HEK293 (cell line): ENCODE data around the gene VPS37C.

Experiments used
- CTCF ChIA-PET: fragments of 350-600 bp; formaldehyde crosslinking; extraction: SDS; loops from one replicate; lab custom pipeline; 2021; ENCODE audit warnings: antibody characterized with exemption; lab: Yijun Ruan, JAX
- POLR2A ChIA-PET: fragments of 300-600 bp; formaldehyde crosslinking; extraction: SDS; loops from one replicate; lab custom pipeline; 2020; ENCODE audit warnings: antibody characterized with exemption, inconsistent platforms; lab: Yijun Ruan, JAX
- H3K27ac ChIP-seq: fragments of 200-500 bp; sonication (Bioruptor generic); 2 replicates; pipeline ENCODE4 v1.5.1; 2014; ENCODE audit warnings: low read depth, low read length, control low read depth, inconsistent platforms; ENCODE audit errors: extremely low read depth
- H3K36me3 ChIP-seq, 2 experiments: fragments of 200-500 bp in 1 of 2; sonication (Bioruptor generic) in 1 of 2; 1 replicate in 1 of 2; 2 replicates in 1 of 2; pipeline ENCODE4 v1.5.1; 2014 to 2017; ENCODE audit warnings: inconsistent platforms in 2 of 2, low read length in 2 of 2; ENCODE audit not compliant: control insufficient read depth in 2 of 2, insufficient read depth in 1 of 2
- H3K4me1 ChIP-seq: fragments of 200-500 bp; sonication (Bioruptor generic); 2 replicates; pipeline ENCODE4 v1.5.1; 2014; ENCODE audit warnings: mild to moderate bottlenecking, low read length, inconsistent platforms; ENCODE audit not compliant: control insufficient read depth, insufficient read depth
- H3K4me3 ChIP-seq: 2 replicates; pipeline ENCODE4 v1.5.1; 2011; ENCODE audit warnings: low read depth, mild to moderate bottlenecking, control low read depth, low read length, moderate library complexity
- H3K9me3 ChIP-seq: fragments of 200-500 bp; sonication (Bioruptor generic); 2 replicates; pipeline ENCODE4 v1.5.1; 2014; ENCODE audit warnings: low read depth, low read length, inconsistent platforms; ENCODE audit not compliant: control insufficient read depth, insufficient read depth
- GLIS1 ChIP-seq: fragments of 450-650 bp; formaldehyde crosslinking; IDR thresholded peaks from 2 replicates; pipeline ENCODE4 v1.5.1; 2016; ENCODE audit warnings: missing biosample characterization, missing genetic modification characterization
- MZF1 ChIP-seq: fragments of 450-650 bp; formaldehyde crosslinking; IDR thresholded peaks from 2 replicates; pipeline ENCODE4 v1.5.1; 2017; ENCODE audit warnings: missing biosample characterization, missing genetic modification characterization, borderline replicate concordance
- OVOL3 ChIP-seq: fragments of 450-650 bp; formaldehyde crosslinking; IDR thresholded peaks from 2 replicates; pipeline ENCODE4 v1.5.1; 2016; ENCODE audit warnings: missing biosample characterization, missing genetic modification characterization
- WT1 ChIP-seq: fragments of 450-650 bp; formaldehyde crosslinking; IDR thresholded peaks from 2 replicates; pipeline ENCODE4 v1.5.1; 2016; ENCODE audit warnings: missing biosample characterization, missing genetic modification characterization
- ZNF112 ChIP-seq: fragments of 450-650 bp; formaldehyde crosslinking; IDR thresholded peaks from 2 replicates; pipeline ENCODE4 v1.5.0; 2017; ENCODE audit warnings: missing biosample characterization, missing genetic modification characterization
- ZNF350 ChIP-seq: fragments of 450-650 bp; formaldehyde crosslinking; IDR thresholded peaks from 2 replicates; pipeline ENCODE4 v1.5.0; 2017; ENCODE audit warnings: missing biosample characterization, mild to moderate bottlenecking, missing genetic modification characterization
- ZNF362 ChIP-seq: fragments of 450-650 bp; formaldehyde crosslinking; IDR thresholded peaks from 2 replicates; pipeline ENCODE4 v1.5.1; 2016; ENCODE audit warnings: missing biosample characterization, missing genetic modification characterization
- ZNF510 ChIP-seq: fragments of 450-650 bp; formaldehyde crosslinking; IDR thresholded peaks from 2 replicates; pipeline ENCODE4 v1.5.1; 2018; ENCODE audit warnings: mild to moderate bottlenecking, missing genetic modification characterization, missing biosample characterization; ENCODE audit not compliant: insufficient replicate concordance
- ZNF558 ChIP-seq: fragments of 450-650 bp; formaldehyde crosslinking; IDR thresholded peaks from 2 replicates; pipeline ENCODE4 v1.5.1; 2016; ENCODE audit warnings: missing biosample characterization, missing genetic modification characterization
- ZNF560 ChIP-seq: fragments of 450-650 bp; formaldehyde crosslinking; IDR thresholded peaks from 2 replicates; pipeline ENCODE4 v1.5.1; 2017; ENCODE audit warnings: missing biosample characterization, missing genetic modification characterization, borderline replicate concordance
- ZNF626 ChIP-seq: fragments of 450-650 bp; sonication (Bioruptor Pico); formaldehyde crosslinking; IDR thresholded peaks from 2 replicates; pipeline ENCODE4 v1.5.1; 2018; ENCODE audit warnings: missing biosample characterization, missing genetic modification characterization, inconsistent platforms
- ZNF701 ChIP-seq: fragments of 450-650 bp; formaldehyde crosslinking; IDR thresholded peaks from 2 replicates; pipeline ENCODE4 v1.5.1; 2016; ENCODE audit warnings: missing biosample characterization, missing genetic modification characterization
- ZNF792 ChIP-seq: fragments of 450-650 bp; formaldehyde crosslinking; IDR thresholded peaks from 2 replicates; pipeline ENCODE4 v1.5.1; 2016; ENCODE audit warnings: missing biosample characterization, missing genetic modification characterization
- ZXDB ChIP-seq: fragments of 450-650 bp; formaldehyde crosslinking; IDR thresholded peaks from 2 replicates; pipeline ENCODE4 v1.5.1; 2016; ENCODE audit warnings: missing biosample characterization, missing genetic modification characterization
- TF ChIP-seq, protein P1 (sequence below): fragments of 450-650 bp; formaldehyde crosslinking; IDR thresholded peaks from 2 replicates; pipeline ENCODE4 v1.5.1; 2017; ENCODE audit warnings: missing biosample characterization, missing genetic modification characterization
- TF ChIP-seq, protein P2 (sequence below): fragments of 450-650 bp; formaldehyde crosslinking; IDR thresholded peaks from 2 replicates; pipeline ENCODE4 v1.5.1; 2017; ENCODE audit warnings: missing biosample characterization, missing genetic modification characterization
- TF ChIP-seq, protein P3 (sequence below): sonication (generic); formaldehyde crosslinking; IDR thresholded peaks from 2 replicates; pipeline ENCODE4 v1.8.1; 2022; ENCODE audit warnings: mild to moderate bottlenecking, moderate library complexity, missing genetic modification reagents
- TF ChIP-seq, protein P4 (sequence below): fragments of 450-650 bp; formaldehyde crosslinking; IDR thresholded peaks from 2 replicates; pipeline ENCODE4 v1.5.1; 2016; ENCODE audit warnings: missing biosample characterization, missing genetic modification characterization
- TF ChIP-seq, protein P5 (sequence below): fragments of 450-650 bp; formaldehyde crosslinking; IDR thresholded peaks from 2 replicates; pipeline ENCODE4 v1.5.1; 2016; ENCODE audit warnings: missing biosample characterization, missing genetic modification characterization

Gene VPS37C

GRCh38 chr11:61155741-61156140 lies 5.5 kb downstream of the VPS37C start (continued):
- TF ChIP-seq, protein P1, sequence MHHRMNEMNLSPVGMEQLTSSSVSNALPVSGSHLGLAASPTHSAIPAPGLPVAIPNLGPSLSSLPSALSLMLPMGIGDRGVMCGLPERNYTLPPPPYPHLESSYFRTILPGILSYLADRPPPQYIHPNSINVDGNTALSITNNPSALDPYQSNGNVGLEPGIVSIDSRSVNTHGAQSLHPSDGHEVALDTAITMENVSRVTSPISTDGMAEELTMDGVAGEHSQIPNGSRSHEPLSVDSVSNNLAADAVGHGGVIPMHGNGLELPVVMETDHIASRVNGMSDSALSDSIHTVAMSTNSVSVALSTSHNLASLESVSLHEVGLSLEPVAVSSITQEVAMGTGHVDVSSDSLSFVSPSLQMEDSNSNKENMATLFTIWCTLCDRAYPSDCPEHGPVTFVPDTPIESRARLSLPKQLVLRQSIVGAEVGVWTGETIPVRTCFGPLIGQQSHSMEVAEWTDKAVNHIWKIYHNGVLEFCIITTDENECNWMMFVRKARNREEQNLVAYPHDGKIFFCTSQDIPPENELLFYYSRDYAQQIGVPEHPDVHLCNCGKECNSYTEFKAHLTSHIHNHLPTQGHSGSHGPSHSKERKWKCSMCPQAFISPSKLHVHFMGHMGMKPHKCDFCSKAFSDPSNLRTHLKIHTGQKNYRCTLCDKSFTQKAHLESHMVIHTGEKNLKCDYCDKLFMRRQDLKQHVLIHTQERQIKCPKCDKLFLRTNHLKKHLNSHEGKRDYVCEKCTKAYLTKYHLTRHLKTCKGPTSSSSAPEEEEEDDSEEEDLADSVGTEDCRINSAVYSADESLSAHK (tag by site-specific recombination): no peak
- TF ChIP-seq, protein P2, sequence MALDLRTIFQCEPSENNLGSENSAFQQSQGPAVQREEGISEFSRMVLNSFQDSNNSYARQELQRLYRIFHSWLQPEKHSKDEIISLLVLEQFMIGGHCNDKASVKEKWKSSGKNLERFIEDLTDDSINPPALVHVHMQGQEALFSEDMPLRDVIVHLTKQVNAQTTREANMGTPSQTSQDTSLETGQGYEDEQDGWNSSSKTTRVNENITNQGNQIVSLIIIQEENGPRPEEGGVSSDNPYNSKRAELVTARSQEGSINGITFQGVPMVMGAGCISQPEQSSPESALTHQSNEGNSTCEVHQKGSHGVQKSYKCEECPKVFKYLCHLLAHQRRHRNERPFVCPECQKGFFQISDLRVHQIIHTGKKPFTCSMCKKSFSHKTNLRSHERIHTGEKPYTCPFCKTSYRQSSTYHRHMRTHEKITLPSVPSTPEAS: no peak
- no peak for TF ChIP-seq OVOL3 (tag by site-specific recombination)

GRCh38 chr11:61155312-61155711 lies 5.9 kb downstream of the VPS37C start:
- Histone ChIP-seq H3K4me3 (no peak overlapping the region), H3K9me3 (no peaks in the 10 kb centered on the region), H3K27ac (no peak overlapping the region), H3K4me1 (no peaks in the 10 kb centered on the region), H3K36me3 (peaks cover 0 to 13% of the 10 kb centered on the region in 2 experiments; a peak in 1 of 3 replicates)
- ChIA-PET POLR2A (interaction anchor here (0.7 kb wide), 1 partner anchor 1369 kb away, joined by 3 read pairs; no protein-coding TSS in a partner anchor), CTCF (interaction anchor here (1.7 kb wide), 1 partner anchor 32 kb away, joined by 5 read pairs; no protein-coding TSS in a partner anchor)
- TF ChIP-seq ZNF626 (tag by site-specific recombination): no peak

- H3K36me3 ChIP-seq: peaks cover 0 to 13% of the 10 kb centered on the region in 2 experiments; a peak in 1 of 3 replicates
- H3K4me3 ChIP-seq: no peak overlapping the region
- TF ChIP-seq ZXDB (tag by site-specific recombination) (no peak), ZNF558 (tag by site-specific recombination) (peak; percentile 99), ZNF112 (tag by site-specific recombination) (no peak), GLIS1 (tag by site-specific recombination) (no peak)
- TF ChIP-seq, protein P3, sequence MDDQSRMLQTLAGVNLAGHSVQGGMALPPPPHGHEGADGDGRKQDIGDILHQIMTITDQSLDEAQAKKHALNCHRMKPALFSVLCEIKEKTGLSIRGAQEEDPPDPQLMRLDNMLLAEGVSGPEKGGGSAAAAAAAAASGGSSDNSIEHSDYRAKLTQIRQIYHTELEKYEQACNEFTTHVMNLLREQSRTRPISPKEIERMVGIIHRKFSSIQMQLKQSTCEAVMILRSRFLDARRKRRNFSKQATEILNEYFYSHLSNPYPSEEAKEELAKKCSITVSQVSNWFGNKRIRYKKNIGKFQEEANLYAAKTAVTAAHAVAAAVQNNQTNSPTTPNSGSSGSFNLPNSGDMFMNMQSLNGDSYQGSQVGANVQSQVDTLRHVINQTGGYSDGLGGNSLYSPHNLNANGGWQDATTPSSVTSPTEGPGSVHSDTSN (CRISPR knock-in tag): no peak
- no peaks in the 10 kb centered on the region for H3K4me1 ChIP-seq
- CTCF ChIA-PET: interaction anchor here (1.3 to 1.7 kb wide), 2 partner anchors 33 to 255 kb away, joined by 3 to 5 read pairs; no protein-coding TSS in a partner anchor
- POLR2A ChIA-PET: no interaction called here
- H3K27ac ChIP-seq: no peak overlapping the region
- H3K9me3 ChIP-seq: no peaks in the 10 kb centered on the region
Observed at GRCh38 chr11:61154528-61154927, 6.7 kb downstream of the VPS37C start.

- Histone ChIP-seq H3K36me3 (peaks cover 0 to 13% of the 10 kb centered on the region in 2 experiments; a peak in 1 of 3 replicates), H3K4me3 (no peak overlapping the region), H3K9me3 (no peaks in the 10 kb centered on the region), H3K4me1 (no peaks in the 10 kb centered on the region), H3K27ac (no peak overlapping the region)
- POLR2A ChIA-PET: no interaction called here
- CTCF ChIA-PET: interaction anchor here (0.9 to 1.7 kb wide), 4 partner anchors 24 to 254 kb away, joined by 3 to 9 read pairs (median 5); no protein-coding TSS in a partner anchor
- TF ChIP-seq ZNF350 (tag by site-specific recombination) (no peak), ZNF701 (tag by site-specific recombination) (no peak), ZNF362 (tag by site-specific recombination) (no peak), ZNF112 (tag by site-specific recombination) (no peak), ZNF560 (no peak), MZF1 (tag by site-specific recombination) (no peak), ZNF510 (no peak), WT1 (tag by site-specific recombination) (no peak), ZNF792 (tag by site-specific recombination) (no peak)
- TF ChIP-seq, protein P4, sequence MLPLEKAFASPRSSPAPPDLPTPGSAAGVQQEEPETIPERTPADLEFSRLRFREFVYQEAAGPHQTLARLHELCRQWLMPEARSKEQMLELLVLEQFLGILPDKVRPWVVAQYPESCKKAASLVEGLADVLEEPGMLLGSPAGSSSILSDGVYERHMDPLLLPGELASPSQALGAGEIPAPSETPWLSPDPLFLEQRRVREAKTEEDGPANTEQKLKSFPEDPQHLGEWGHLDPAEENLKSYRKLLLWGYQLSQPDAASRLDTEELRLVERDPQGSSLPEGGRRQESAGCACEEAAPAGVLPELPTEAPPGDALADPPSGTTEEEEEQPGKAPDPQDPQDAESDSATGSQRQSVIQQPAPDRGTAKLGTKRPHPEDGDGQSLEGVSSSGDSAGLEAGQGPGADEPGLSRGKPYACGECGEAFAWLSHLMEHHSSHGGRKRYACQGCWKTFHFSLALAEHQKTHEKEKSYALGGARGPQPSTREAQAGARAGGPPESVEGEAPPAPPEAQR (tag by site-specific recombination): no peak
- TF ChIP-seq, protein P5, sequence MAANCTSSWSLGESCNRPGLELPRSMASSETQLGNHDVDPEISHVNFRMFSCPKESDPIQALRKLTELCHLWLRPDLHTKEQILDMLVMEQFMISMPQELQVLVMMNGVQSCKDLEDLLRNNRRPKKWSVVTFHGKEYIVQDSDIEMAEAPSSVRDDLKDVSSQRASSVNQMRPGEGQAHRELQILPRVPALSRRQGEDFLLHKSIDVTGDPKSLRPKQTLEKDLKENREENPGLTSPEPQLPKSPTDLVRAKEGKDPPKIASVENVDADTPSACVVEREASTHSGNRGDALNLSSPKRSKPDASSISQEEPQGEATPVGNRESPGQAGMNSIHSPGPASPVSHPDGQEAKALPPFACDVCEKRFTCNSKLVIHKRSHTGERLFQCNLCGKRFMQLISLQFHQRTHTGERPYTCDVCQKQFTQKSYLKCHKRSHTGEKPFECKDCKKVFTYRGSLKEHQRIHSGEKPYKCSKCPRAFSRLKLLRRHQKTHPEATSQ (tag by site-specific recombination): no peak
Observed at GRCh38 chr11:61153593-61154095, 7.6 kb downstream of the VPS37C start.
